SH-SY5Y (cell line): ENCODE measurements around the gene LRBA.

Source experiments
- GATA2 ChIP-seq: IDR thresholded peaks from 2 replicates; pipeline ENCODE4 v1.6.1; 2011; ENCODE audit warnings: mild to moderate bottlenecking, low read depth, low read length
- GATA3 ChIP-seq: IDR thresholded peaks from 2 replicates; pipeline ENCODE4 v1.6.1; 2011; ENCODE audit warnings: low read depth, mild to moderate bottlenecking, low read length, moderate library complexity

DNA sequence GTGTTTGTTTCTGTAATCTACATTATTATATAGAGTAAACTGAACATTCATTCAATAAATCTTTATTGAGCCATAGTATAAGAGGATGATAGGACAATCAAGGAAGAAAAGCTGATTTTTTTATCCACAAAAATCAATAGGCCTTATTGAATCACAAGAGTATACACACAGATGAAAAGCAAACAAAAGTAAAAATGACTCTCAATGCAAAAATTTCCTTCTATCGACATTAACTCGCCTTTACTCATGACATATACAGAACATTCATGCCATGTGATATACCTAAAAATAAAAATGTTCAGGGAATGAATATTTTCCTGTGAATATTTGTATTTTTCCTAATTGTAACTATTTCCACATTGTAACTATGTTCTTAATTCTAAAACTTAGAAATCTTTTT lies 161.2 kb downstream of the LRBA start:
- TF ChIP-seq GATA2 (no peak), GATA3 (no peak)
